ENCODE results near the gene FNBP1.
A peak's percentile ranks its signal among the peaks of the same experiment; 100 is the strongest.

FNBP1 gene

DNA sequence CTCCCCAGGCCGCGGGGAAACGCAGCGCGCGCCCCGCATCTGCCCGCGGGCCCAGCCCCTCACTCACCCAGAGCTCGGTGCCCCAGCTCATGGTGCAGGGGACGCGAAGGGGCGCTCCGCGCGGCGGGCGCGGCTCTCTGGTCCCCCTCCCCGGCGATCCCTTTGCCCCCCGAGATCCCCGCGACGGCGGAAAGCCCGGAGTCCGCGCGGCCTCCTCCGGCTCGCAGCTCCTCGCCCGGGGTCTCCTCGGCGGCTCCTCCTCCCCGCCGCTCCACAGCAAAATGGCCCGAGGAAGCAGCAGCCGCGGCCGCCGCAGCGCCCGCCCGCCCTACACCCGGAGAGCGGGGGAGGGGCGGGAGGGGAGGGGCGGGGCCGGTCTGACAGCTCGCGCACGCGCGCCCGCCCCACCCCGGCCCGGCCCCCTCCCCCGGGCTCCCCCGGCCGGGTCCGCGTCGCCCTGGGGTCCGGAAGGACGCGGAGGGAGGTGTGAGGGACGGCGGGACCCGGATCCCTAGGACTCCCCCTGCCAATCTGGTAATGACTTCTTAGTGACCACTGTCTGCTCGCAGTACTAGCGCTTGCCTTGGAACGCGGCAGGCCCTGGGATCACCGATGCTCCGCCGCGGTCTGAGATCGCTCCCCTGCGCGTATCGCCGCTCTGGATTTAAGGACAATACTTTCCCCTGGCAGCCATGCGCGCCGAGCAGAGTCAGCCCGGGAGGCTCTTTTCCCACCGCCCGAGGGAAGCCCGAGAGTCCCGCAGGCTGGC lies at the start of gene FNBP1 (continued):
- peak; percentile 15; the same call in 1 of the 2 replicates for TF ChIP-seq ZNF660 (tag by site-specific recombination; IDR thresholded peaks at IDR 0.05)
- 0 out of 2 replicates have a peak, but pooled peaks have one; percentile 8 for TF ChIP-seq ZNF561 (tag by site-specific recombination; IDR thresholded peaks at IDR 0.05; ENCODE audit: borderline replicate concordance)
- TF ChIP-seq ZEB2 (tag by site-specific recombination; IDR thresholded peaks at IDR 0.05) = 0 out of 2 replicates have a peak, but pooled peaks have one; percentile 62
- TF ChIP-seq, protein P1, sequence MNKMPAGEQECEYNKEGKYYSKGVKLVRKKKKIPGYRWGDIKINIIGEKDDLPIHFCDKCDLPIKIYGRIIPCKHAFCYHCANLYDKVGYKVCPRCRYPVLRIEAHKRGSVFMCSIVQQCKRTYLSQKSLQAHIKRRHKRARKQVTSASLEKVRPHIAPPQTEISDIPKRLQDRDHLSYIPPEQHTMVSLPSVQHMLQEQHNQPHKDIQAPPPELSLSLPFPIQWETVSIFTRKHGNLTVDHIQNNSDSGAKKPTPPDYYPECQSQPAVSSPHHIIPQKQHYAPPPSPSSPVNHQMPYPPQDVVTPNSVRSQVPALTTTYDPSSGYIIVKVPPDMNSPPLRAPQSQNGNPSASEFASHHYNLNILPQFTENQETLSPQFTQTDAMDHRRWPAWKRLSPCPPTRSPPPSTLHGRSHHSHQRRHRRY (tag by site-specific recombination; IDR thresholded peaks at IDR 0.05) = no peak
- no peak for TF ChIP-seq ZNF324 (tag by site-specific recombination; IDR thresholded peaks at IDR 0.05)
- TF ChIP-seq HOXA7 (CRISPR knock-in tag; IDR thresholded peaks at IDR 0.05; ENCODE audit: borderline replicate concordance) = no peak
- TF ChIP-seq ZNF19 (tag by site-specific recombination; IDR thresholded peaks at IDR 0.05; ENCODE audit: low read depth) = no peak
- TF ChIP-seq BCL11A (tag by site-specific recombination; IDR thresholded peaks at IDR 0.05; ENCODE audit: low read depth) = 0 out of 2 replicates have a peak, but pooled peaks have one; percentile 4
- TF ChIP-seq, protein P2, sequence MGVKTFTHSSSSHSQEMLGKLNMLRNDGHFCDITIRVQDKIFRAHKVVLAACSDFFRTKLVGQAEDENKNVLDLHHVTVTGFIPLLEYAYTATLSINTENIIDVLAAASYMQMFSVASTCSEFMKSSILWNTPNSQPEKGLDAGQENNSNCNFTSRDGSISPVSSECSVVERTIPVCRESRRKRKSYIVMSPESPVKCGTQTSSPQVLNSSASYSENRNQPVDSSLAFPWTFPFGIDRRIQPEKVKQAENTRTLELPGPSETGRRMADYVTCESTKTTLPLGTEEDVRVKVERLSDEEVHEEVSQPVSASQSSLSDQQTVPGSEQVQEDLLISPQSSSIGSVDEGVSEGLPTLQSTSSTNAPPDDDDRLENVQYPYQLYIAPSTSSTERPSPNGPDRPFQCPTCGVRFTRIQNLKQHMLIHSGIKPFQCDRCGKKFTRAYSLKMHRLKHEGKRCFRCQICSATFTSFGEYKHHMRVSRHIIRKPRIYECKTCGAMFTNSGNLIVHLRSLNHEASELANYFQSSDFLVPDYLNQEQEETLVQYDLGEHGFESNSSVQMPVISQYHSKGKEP (tag by site-specific recombination; IDR thresholded peaks at IDR 0.05) = no peak
- TF ChIP-seq, protein P3, sequence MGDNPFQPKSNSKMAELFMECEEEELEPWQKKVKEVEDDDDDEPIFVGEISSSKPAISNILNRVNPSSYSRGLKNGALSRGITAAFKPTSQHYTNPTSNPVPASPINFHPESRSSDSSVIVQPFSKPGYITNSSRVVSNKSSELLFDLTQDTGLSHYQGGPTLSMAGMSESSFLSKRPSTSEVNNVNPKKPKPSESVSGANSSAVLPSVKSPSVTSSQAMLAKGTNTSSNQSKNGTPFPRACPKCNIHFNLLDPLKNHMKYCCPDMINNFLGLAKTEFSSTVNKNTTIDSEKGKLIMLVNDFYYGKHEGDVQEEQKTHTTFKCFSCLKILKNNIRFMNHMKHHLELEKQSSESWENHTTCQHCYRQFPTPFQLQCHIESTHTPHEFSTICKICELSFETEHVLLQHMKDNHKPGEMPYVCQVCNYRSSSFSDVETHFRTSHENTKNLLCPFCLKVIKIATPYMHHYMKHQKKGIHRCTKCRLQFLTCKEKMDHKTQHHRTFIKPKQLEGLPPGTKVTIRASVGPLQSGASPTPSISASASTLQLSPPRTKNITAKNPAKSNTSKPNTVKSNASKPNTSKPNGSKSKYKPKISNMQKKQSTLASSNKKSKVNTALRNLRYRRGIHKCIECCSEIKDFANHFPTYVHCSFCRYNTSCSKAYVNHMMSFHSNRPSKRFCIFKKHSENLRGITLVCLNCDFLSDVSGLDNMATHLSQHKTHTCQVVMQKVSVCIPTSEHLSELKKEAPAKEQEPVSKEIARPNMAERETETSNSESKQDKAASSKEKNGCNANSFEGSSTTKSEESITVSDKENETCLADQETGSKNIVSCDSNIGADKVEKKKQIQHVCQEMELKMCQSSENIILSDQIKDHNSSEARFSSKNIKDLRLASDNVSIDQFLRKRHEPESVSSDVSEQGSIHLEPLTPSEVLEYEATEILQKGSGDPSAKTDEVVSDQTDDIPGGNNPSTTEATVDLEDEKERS (tag by site-specific recombination; IDR thresholded peaks at IDR 0.05) = no peak
- no peak for TF ChIP-seq ZFP37 (tag by site-specific recombination; IDR thresholded peaks at IDR 0.05)
- TF ChIP-seq ZNF341 (tag by site-specific recombination; IDR thresholded peaks at IDR 0.05; ENCODE audit: low read depth) = peak; percentile 95
- TF ChIP-seq ZNF266 (tag by site-specific recombination; IDR thresholded peaks at IDR 0.05; ENCODE audit: low read depth) = no peak
- TF ChIP-seq, protein P4, sequence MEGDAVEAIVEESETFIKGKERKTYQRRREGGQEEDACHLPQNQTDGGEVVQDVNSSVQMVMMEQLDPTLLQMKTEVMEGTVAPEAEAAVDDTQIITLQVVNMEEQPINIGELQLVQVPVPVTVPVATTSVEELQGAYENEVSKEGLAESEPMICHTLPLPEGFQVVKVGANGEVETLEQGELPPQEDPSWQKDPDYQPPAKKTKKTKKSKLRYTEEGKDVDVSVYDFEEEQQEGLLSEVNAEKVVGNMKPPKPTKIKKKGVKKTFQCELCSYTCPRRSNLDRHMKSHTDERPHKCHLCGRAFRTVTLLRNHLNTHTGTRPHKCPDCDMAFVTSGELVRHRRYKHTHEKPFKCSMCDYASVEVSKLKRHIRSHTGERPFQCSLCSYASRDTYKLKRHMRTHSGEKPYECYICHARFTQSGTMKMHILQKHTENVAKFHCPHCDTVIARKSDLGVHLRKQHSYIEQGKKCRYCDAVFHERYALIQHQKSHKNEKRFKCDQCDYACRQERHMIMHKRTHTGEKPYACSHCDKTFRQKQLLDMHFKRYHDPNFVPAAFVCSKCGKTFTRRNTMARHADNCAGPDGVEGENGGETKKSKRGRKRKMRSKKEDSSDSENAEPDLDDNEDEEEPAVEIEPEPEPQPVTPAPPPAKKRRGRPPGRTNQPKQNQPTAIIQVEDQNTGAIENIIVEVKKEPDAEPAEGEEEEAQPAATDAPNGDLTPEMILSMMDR (tag by site-specific recombination; IDR thresholded peaks at IDR 0.05) = peak; percentile 43; the same call in 1 of the 2 replicates
- TF ChIP-seq ZNF354C (tag by site-specific recombination; IDR thresholded peaks at IDR 0.05; ENCODE audit: borderline replicate concordance, low read depth) = no peak
- peak; percentile 75; the same call in 1 of the 2 replicates for TF ChIP-seq GLI4 (tag by site-specific recombination; IDR thresholded peaks at IDR 0.05)
- TF ChIP-seq, protein P5, sequence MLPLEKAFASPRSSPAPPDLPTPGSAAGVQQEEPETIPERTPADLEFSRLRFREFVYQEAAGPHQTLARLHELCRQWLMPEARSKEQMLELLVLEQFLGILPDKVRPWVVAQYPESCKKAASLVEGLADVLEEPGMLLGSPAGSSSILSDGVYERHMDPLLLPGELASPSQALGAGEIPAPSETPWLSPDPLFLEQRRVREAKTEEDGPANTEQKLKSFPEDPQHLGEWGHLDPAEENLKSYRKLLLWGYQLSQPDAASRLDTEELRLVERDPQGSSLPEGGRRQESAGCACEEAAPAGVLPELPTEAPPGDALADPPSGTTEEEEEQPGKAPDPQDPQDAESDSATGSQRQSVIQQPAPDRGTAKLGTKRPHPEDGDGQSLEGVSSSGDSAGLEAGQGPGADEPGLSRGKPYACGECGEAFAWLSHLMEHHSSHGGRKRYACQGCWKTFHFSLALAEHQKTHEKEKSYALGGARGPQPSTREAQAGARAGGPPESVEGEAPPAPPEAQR (tag by site-specific recombination; IDR thresholded peaks at IDR 0.05) = no peak
- TF ChIP-seq ZNF830 (tag by site-specific recombination; IDR thresholded peaks at IDR 0.05; ENCODE audit: low read depth) = no peak
- no peak for TF ChIP-seq ZNF24 (tag by site-specific recombination; IDR thresholded peaks at IDR 0.05)
- TF ChIP-seq ZNF16 (tag by site-specific recombination; IDR thresholded peaks at IDR 0.05; ENCODE audit: low read depth) = no peak
- TF ChIP-seq ZBTB17 (tag by site-specific recombination; IDR thresholded peaks at IDR 0.05) = peak; percentile 99
- TF ChIP-seq ZNF571 (tag by site-specific recombination; IDR thresholded peaks at IDR 0.05) = no peak
- TF ChIP-seq ZNF558 (tag by site-specific recombination; IDR thresholded peaks at IDR 0.05) = no peak
- TF ChIP-seq ZNF510 (tag by site-specific recombination; IDR thresholded peaks at IDR 0.05; ENCODE audit: insufficient replicate concordance) = no peak
- no peak for TF ChIP-seq SCRT1 (tag by site-specific recombination; IDR thresholded peaks at IDR 0.05; ENCODE audit: borderline replicate concordance)
- no peak for TF ChIP-seq ZNF654 (tag by site-specific recombination; IDR thresholded peaks at IDR 0.05; ENCODE audit: low read depth)
- no peak for TF ChIP-seq ZNF623 (tag by site-specific recombination; IDR thresholded peaks at IDR 0.05)
- TF ChIP-seq KLF9 (tag by site-specific recombination; IDR thresholded peaks at IDR 0.05; ENCODE audit: low read depth) = peak; percentile 7; the same call in 1 of the 2 replicates
- TF ChIP-seq ZXDB (tag by site-specific recombination; IDR thresholded peaks at IDR 0.05) = peak; percentile 59
